Activated CD8-positive, alpha-beta T cell treated with anti-CD3 and anti-CD28 coated beads for 36 hours (primary cell): Measurements from ENCODE around the gene RPS13. TPM values are rescaled to one million over a fixed set of nuclear protein-coding genes. Genes with fewer than 3 reads are reported as not detected.
"Not testable (repeated sequence)": the region's sequence is repeated elsewhere in the genome, so short reads cannot be mapped to it uniquely, and the experiment has no call there.

Experiments used
- ATAC-seq: fragments of 200-7000 bp; cut with Tn5 transposase; one replicate; pipeline ENCODE4 v1.10.0; 2021; ENCODE audit warnings: mild to moderate bottlenecking, moderate library complexity
- CTCF ChIA-PET: fragments of 350-600 bp; sonication (Branson Sonifier 250); formaldehyde crosslinking; loops from one replicate; lab custom pipeline; 2021; ENCODE audit warnings: antibody characterized with exemption; lab: Charles Lee
- POLR2A ChIA-PET: fragments of 350-600 bp; sonication (Branson Sonifier 250); formaldehyde crosslinking; loops from one replicate; lab custom pipeline; 2021; ENCODE audit warnings: antibody characterized with exemption; lab: Charles Lee
- DNase-seq: peaks from one replicate; pipeline ENCODE4 v3.0.0-alpha.2; 2020
- H3K27ac Mint-ChIP-seq: one replicate; pipeline ENCODE4 v1.8.0; 2021; ENCODE audit warnings: mild to moderate bottlenecking, mixed read lengths
- H3K27me3 Mint-ChIP-seq: one replicate; pipeline ENCODE4 v1.8.0; 2021; ENCODE audit warnings: mixed read lengths
- H3K36me3 Mint-ChIP-seq: one replicate; pipeline ENCODE4 v1.8.0; 2021; ENCODE audit warnings: low read depth, mixed read lengths
- H3K4me1 Mint-ChIP-seq: one replicate; pipeline ENCODE4 v1.8.0; 2021; ENCODE audit warnings: low read depth, mixed read lengths
- H3K4me3 Mint-ChIP-seq: one replicate; pipeline ENCODE4 v1.8.0; 2021; ENCODE audit warnings: mild to moderate bottlenecking, moderate library complexity, mixed read lengths
- H3K9me3 Mint-ChIP-seq: one replicate; pipeline ENCODE4 v1.8.0; 2021; ENCODE audit warnings: mixed read lengths
- CTCF ChIP-seq: fragments of 200-600 bp; IDR thresholded peaks from one replicate; pipeline ENCODE4 v1.8.0; 2022; ENCODE audit warnings: antibody characterized with exemption, mild to moderate bottlenecking
- intact Hi-C: fragments of 100-400 bp; cut with micrococcal nuclease; formaldehyde crosslinking; loops from one replicate; pipeline ENCODE4 v1.10.0; 2022
- total RNA-seq, 2 experiments: library from RNA; stranded (reverse); gene quantifications; one replicate each; pipeline ENCODE4 v1.2.3, GENCODE V29; 2021

The RPS13 gene
- total RNA-seq, 2 experiments from 2014 or later = 1,728 to 1,739 TPM

- Mint-ChIP-seq H3K27me3 (no peaks in the 10 kb centered on the region), H3K4me3 (no peak overlapping the region), H3K27ac (no peak overlapping the region), H3K9me3 (peaks cover 5% of the 10 kb centered on the region), H3K4me1 (no peaks in the 10 kb centered on the region), H3K36me3 (peaks cover 4% of the 10 kb centered on the region)
- TF ChIP-seq CTCF = no peak
- intact Hi-C loops = no loop called here
- CTCF ChIA-PET = interaction anchor here (1.2 to 1.3 kb wide), 3 partner anchors 26 to 216 kb away, joined by 3 to 5 read pairs (median 3); no protein-coding TSS in a partner anchor
- POLR2A ChIA-PET = no interaction called here
- peak; percentile 31 for DNase-seq
- no peak for ATAC-seq
Measured at GRCh38 chr11:17036666-17037658, 40.5 kb downstream of the RPS13 start.

GRCh38 chr11:17034027-17034426 lies 43.4 kb downstream of the RPS13 start:
- intact Hi-C loops, CTCF ChIA-PET, DNase-seq, ATAC-seq, POLR2A ChIA-PET, H3K4me3 Mint-ChIP-seq, H3K9me3 Mint-ChIP-seq, H3K27ac Mint-ChIP-seq, H3K27me3 Mint-ChIP-seq, H3K36me3 Mint-ChIP-seq, H3K4me1 Mint-ChIP-seq: not testable (repeated sequence)

GRCh38 chr11:17026487-17027082 lies 50.9 kb downstream of the RPS13 start:
- intact Hi-C loops = no loop called here
- no peaks in the 10 kb centered on the region for H3K4me1 Mint-ChIP-seq
- H3K27ac Mint-ChIP-seq = no peak overlapping the region
- H3K27me3 Mint-ChIP-seq = no peaks in the 10 kb centered on the region
- ChIA-PET CTCF (interaction anchor here (1.0 kb wide), 1 partner anchor 36 kb away, joined by 3 read pairs; no protein-coding TSS in a partner anchor), POLR2A (no interaction called here)
- DNase-seq (no peak), ATAC-seq (no peak)
- H3K4me3 Mint-ChIP-seq = no peak overlapping the region
- TF ChIP-seq CTCF = no peak
- H3K9me3 Mint-ChIP-seq = no peaks in the 10 kb centered on the region
- H3K36me3 Mint-ChIP-seq = no peaks in the 10 kb centered on the region

GRCh38 chr11:17024924-17025323 lies 52.5 kb downstream of the RPS13 start:
- no peak for DNase-seq
- H3K27ac Mint-ChIP-seq = no peak overlapping the region
- no peaks in the 10 kb centered on the region for H3K4me1 Mint-ChIP-seq
- H3K27me3 Mint-ChIP-seq = no peaks in the 10 kb centered on the region
- H3K36me3 Mint-ChIP-seq = no peaks in the 10 kb centered on the region
- no peaks in the 10 kb centered on the region for H3K9me3 Mint-ChIP-seq
- intact Hi-C loops = no loop called here
- POLR2A ChIA-PET = no interaction called here
- no peak for TF ChIP-seq CTCF
- ATAC-seq = no peak
- no peak overlapping the region for H3K4me3 Mint-ChIP-seq
- CTCF ChIA-PET = no interaction called here

Other genes with a start within 250 kb of the RPS13 start
- 1 to 10 TPM; 6.0 to 6.6 TPM for gene PLEKHA7, start 63.3 kb downstream of the RPS13 start, total RNA-seq
- gene PIK3C2A, start 130.3 kb upstream of the RPS13 start, total RNA-seq = 10 to 100 TPM; 24.1 to 29.3 TPM
- 10 to 100 TPM; 81.9 to 86.0 TPM for gene NUCB2, start 199.1 kb upstream of the RPS13 start, total RNA-seq